Panc1 (cell line): ENCODE measurements around the gene NPRL2. TPM values are rescaled to one million over a fixed set of nuclear protein-coding genes. Genes with fewer than 3 reads are reported as not detected.
A peak's percentile ranks its signal among the peaks of the same experiment; 100 is the strongest.

Experiments
- ATAC-seq: fragments of 200-7000 bp; cut with Tn5 transposase; 2 replicates; pipeline ENCODE4 v1.9.1; 2020; ENCODE audit warnings: mild to moderate bottlenecking, moderate library complexity
- BruUV-seq: library from RNA; stranded (reverse); fragments of 400-500 nt; replicated peaks from 2 replicates; lab custom pipeline; 2021; lab: Mats Ljungman, UMichigan
- CTCF ChIA-PET: fragments of 300-600 bp; sonication (Branson Sonifier 250); formaldehyde crosslinking; loops from one replicate; lab custom pipeline; 2022; ENCODE audit warnings: antibody characterized with exemption; lab: Charles Lee
- POLR2A ChIA-PET: fragments of 300-600 bp; sonication (Branson Sonifier 250); formaldehyde crosslinking; loops from one replicate; lab custom pipeline; 2022; ENCODE audit warnings: antibody characterized with exemption; lab: Charles Lee
- DNase-seq: peaks from one replicate; pipeline ENCODE4 v3.0.0-alpha.2; 2010; ENCODE audit warnings: low read depth, low spot score
- H3K27ac ChIP-seq: 2 replicates; pipeline ENCODE4 v1.5.1; 2011; ENCODE audit warnings: mild to moderate bottlenecking, low read length, inconsistent platforms
- H3K27me3 ChIP-seq: fragments of 200-500 bp; sonication (Bioruptor generic); 2 replicates; pipeline ENCODE4 v1.6.0; 2014; ENCODE audit warnings: low read length, inconsistent platforms; ENCODE audit not compliant: control insufficient read depth, insufficient read depth
- H3K36me3 ChIP-seq: fragments of 200-500 bp; sonication (Bioruptor generic); 2 replicates; pipeline ENCODE4 v1.5.1; 2014; ENCODE audit warnings: inconsistent platforms, mild to moderate bottlenecking, low read length, moderate library complexity; ENCODE audit not compliant: control insufficient read depth, insufficient read depth
- H3K4me1 ChIP-seq: 2 replicates; pipeline ENCODE4 v1.5.1; 2011; ENCODE audit warnings: inconsistent platforms, mild to moderate bottlenecking, low read length, moderate library complexity; ENCODE audit not compliant: control insufficient read depth, insufficient read depth
- H3K4me3 ChIP-seq, 2 experiments: 2 replicates each; pipeline ENCODE4 v1.5.1; 2011 to 2012; ENCODE audit warnings: low read depth in 2 of 2, low read length in 2 of 2, mild to moderate bottlenecking in 2 of 2, inconsistent platforms in 1 of 2, moderate library complexity in 1 of 2
- H3K9me3 ChIP-seq: fragments of 200-500 bp; sonication (Bioruptor generic); 2 replicates; pipeline ENCODE4 v1.5.1; 2014; ENCODE audit warnings: low read depth, mild to moderate bottlenecking, inconsistent platforms, low read length, moderate library complexity; ENCODE audit not compliant: control insufficient read depth, insufficient read depth
- POLR2AphosphoS5 ChIP-seq: IDR thresholded peaks from 2 replicates; pipeline ENCODE4 v1.6.1; 2012; ENCODE audit warnings: mild to moderate bottlenecking, low read depth, low read length, moderate library complexity
- SIN3A ChIP-seq: IDR thresholded peaks from 2 replicates; pipeline ENCODE4 v1.6.1; 2012; ENCODE audit warnings: low read depth, mild to moderate bottlenecking, low read length, moderate library complexity, borderline replicate concordance; ENCODE audit not compliant: insufficient read depth
- TCF7L2 ChIP-seq: IDR thresholded peaks from 2 replicates; pipeline ENCODE4 v1.6.1; 2011; ENCODE audit warnings: mild to moderate bottlenecking, low read depth, low read length, inconsistent platforms
- in situ Hi-C: cut with HindIII; loops from 2 replicates; pipeline ENCODE4 v1.10.0; 2016; ENCODE audit warnings: low sequenced_read_pairs, low pct_unique_long_range_greater_than_20kb
- intact Hi-C: fragments of 100-400 bp; cut with micrococcal nuclease; formaldehyde crosslinking; loops from one replicate; pipeline ENCODE4 v1.10.0; 2022; ENCODE audit not compliant: unreplicated experiment
- total RNA-seq: library from RNA; stranded (reverse); gene quantifications from one replicate; pipeline ENCODE4 v1.2.1, GENCODE V29; 2021; ENCODE audit not compliant: unreplicated experiment
- TF ChIP-seq, protein P1 (sequence below): fragments of 450-650 bp; IDR thresholded peaks from 2 replicates; pipeline ENCODE4 v1.5.1; 2017; ENCODE audit warnings: mild to moderate bottlenecking
- TF ChIP-seq, protein P2 (sequence below), 2 experiments: IDR thresholded peaks; 2 replicates each; pipeline ENCODE4 v1.6.1; 2011 to 2012; ENCODE audit warnings: low read depth in 2 of 2, control low read depth in 1 of 2, low read length in 1 of 2, mild to moderate bottlenecking in 1 of 2, moderate library complexity in 1 of 2; ENCODE audit not compliant: insufficient read depth in 1 of 2

NPRL2 gene
- total RNA-seq, 1 experiment from 2014 or later = 14.6 TPM

GRCh38 chr3:50323092-50323600, 27.4 kb downstream of the NPRL2 start:
- H3K27me3 ChIP-seq = no peaks in the 10 kb centered on the region
- CTCF ChIA-PET = no interaction called here
- H3K9me3 ChIP-seq = no peaks in the 10 kb centered on the region
- no peak overlapping the region for H3K4me3 ChIP-seq
- no peak for DNase-seq
- TF ChIP-seq, protein P1, sequence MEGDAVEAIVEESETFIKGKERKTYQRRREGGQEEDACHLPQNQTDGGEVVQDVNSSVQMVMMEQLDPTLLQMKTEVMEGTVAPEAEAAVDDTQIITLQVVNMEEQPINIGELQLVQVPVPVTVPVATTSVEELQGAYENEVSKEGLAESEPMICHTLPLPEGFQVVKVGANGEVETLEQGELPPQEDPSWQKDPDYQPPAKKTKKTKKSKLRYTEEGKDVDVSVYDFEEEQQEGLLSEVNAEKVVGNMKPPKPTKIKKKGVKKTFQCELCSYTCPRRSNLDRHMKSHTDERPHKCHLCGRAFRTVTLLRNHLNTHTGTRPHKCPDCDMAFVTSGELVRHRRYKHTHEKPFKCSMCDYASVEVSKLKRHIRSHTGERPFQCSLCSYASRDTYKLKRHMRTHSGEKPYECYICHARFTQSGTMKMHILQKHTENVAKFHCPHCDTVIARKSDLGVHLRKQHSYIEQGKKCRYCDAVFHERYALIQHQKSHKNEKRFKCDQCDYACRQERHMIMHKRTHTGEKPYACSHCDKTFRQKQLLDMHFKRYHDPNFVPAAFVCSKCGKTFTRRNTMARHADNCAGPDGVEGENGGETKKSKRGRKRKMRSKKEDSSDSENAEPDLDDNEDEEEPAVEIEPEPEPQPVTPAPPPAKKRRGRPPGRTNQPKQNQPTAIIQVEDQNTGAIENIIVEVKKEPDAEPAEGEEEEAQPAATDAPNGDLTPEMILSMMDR = no peak
- TF ChIP-seq SIN3A = no peak
- TF ChIP-seq POLR2AphosphoS5 = no peak
- no peak for TF ChIP-seq TCF7L2
- TF ChIP-seq, protein P2, sequence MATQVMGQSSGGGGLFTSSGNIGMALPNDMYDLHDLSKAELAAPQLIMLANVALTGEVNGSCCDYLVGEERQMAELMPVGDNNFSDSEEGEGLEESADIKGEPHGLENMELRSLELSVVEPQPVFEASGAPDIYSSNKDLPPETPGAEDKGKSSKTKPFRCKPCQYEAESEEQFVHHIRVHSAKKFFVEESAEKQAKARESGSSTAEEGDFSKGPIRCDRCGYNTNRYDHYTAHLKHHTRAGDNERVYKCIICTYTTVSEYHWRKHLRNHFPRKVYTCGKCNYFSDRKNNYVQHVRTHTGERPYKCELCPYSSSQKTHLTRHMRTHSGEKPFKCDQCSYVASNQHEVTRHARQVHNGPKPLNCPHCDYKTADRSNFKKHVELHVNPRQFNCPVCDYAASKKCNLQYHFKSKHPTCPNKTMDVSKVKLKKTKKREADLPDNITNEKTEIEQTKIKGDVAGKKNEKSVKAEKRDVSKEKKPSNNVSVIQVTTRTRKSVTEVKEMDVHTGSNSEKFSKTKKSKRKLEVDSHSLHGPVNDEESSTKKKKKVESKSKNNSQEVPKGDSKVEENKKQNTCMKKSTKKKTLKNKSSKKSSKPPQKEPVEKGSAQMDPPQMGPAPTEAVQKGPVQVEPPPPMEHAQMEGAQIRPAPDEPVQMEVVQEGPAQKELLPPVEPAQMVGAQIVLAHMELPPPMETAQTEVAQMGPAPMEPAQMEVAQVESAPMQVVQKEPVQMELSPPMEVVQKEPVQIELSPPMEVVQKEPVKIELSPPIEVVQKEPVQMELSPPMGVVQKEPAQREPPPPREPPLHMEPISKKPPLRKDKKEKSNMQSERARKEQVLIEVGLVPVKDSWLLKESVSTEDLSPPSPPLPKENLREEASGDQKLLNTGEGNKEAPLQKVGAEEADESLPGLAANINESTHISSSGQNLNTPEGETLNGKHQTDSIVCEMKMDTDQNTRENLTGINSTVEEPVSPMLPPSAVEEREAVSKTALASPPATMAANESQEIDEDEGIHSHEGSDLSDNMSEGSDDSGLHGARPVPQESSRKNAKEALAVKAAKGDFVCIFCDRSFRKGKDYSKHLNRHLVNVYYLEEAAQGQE (IDR thresholded peaks at IDR 0.05; ENCODE audit: insufficient read depth in 1 of 2, low read depth in 2 of 2, low read length in 1 of 2) = no peak
- intact Hi-C loops = no loop called here
- H3K27ac ChIP-seq = no peak overlapping the region
- H3K36me3 ChIP-seq = peaks cover 5% of the 10 kb centered on the region; the same call in 1 of the 2 replicates
- H3K4me1 ChIP-seq = peaks cover 30% of the 10 kb centered on the region
- POLR2A ChIA-PET = no interaction called here
- in situ Hi-C loops = no loop called here
- BruUV-seq = no TSS peak
- no peak for ATAC-seq

GRCh38 chr3:50322386-50323091, 28.0 kb downstream of the NPRL2 start, which contains the start of gene HYAL2:
Gene HYAL2 (minus strand): TSS chr3:50322745. CDS start chr3:50320489, 2,256 bp downstream.
- no peaks in the 10 kb centered on the region for H3K27me3 ChIP-seq
- no peak for ATAC-seq
- TF ChIP-seq, protein P1 = no peak
- TF ChIP-seq POLR2AphosphoS5 = no peak
- TF ChIP-seq SIN3A = no peak
- TF ChIP-seq TCF7L2 = no peak
- TF ChIP-seq, protein P2 (IDR thresholded peaks at IDR 0.05; ENCODE audit: insufficient read depth in 1 of 2, low read depth in 2 of 2, low read length in 1 of 2) = no peak
- no TSS peak for BruUV-seq
- H3K27ac ChIP-seq = peak within 1 kb of the TSS; percentile 92
- CTCF ChIA-PET = no interaction called here
- POLR2A ChIA-PET = no interaction called here
- peaks cover 30% of the 10 kb centered on the region for H3K4me1 ChIP-seq
- no peak for DNase-seq
- intact Hi-C loops (no loop called here), in situ Hi-C loops (no loop called here)
- H3K4me3 ChIP-seq = peak within 1 kb of the TSS; percentile 82 to 93
- H3K36me3 ChIP-seq = peaks cover 3% of the 10 kb centered on the region; the same call in 1 of the 2 replicates
- no peaks in the 10 kb centered on the region for H3K9me3 ChIP-seq
